ENCODE data around the gene ATP5IF1. TPM values are rescaled to one million over a fixed set of nuclear protein-coding genes. Genes with fewer than 3 reads are reported as not detected.

Gene ATP5IF1
- total and polyA plus RNA-seq, 2 donors (not counting 1 experiment from before 2014, with no cell fraction given) = 146 to 269 TPM

- H3K9ac ChIP-seq (ENCODE audit: insufficient read depth, low read length) = no peak overlapping the region
- no peak overlapping the region for H3K27ac ChIP-seq (ENCODE audit: insufficient read depth, low read length)
- no peak overlapping the region for H2AFZ ChIP-seq (ENCODE audit: low read length)
- no peaks in the 10 kb centered on the region for H3K4me1 ChIP-seq (ENCODE audit: control insufficient read depth, extremely low read depth, insufficient read depth, low read length)
- no peak overlapping the region for H3K4me2 ChIP-seq (ENCODE audit: extremely low read depth, insufficient read depth, low read length)
- no peak for DNase-seq (ENCODE audit: low read depth in 2 of 2)
- no peaks in the 10 kb centered on the region for H3K79me2 ChIP-seq (ENCODE audit: control insufficient read depth, insufficient read depth, low read length)
- H3K27me3 ChIP-seq (ENCODE audit: control insufficient read depth, insufficient read depth, low read length) = no peaks in the 10 kb centered on the region
- H3K36me3 ChIP-seq (ENCODE audit: control insufficient read depth, insufficient read depth, low read length) = peaks cover 12% of the 10 kb centered on the region
- no peaks in the 10 kb centered on the region for H4K20me1 ChIP-seq (ENCODE audit: control insufficient read depth, extremely low read depth, insufficient read depth, low read length)
- no peaks in the 10 kb centered on the region for H3K9me3 ChIP-seq (ENCODE audit: control insufficient read depth, insufficient read depth, low read depth, low read length)
- H3K4me3 ChIP-seq (replicated peaks in 1 of 4; ENCODE audit: control extremely low read depth in 1 of 4, insufficient read depth in 1 of 4, low read depth in 3 of 4, low read length in 4 of 4) = no peak overlapping the region
- TF ChIP-seq EZH2 (IDR thresholded peaks at IDR 0.05; ENCODE audit: low read length, missing control alignments) (no peak), CTCF (conservative IDR thresholded peaks at IDR 0.05 in 1 of 2, IDR thresholded peaks at IDR 0.05 in 1 of 2; ENCODE audit: low read depth in 1 of 2, low read length in 2 of 2) (no peak)
These were observed 35.6 kb upstream of the ATP5IF1 start for GRCh38 chr1:28200234-28200873.

GRCh38 chr1:28205243-28205642 lies 30.7 kb upstream of the ATP5IF1 start:
- no peak overlapping the region for H2AFZ ChIP-seq (ENCODE audit: low read length)
- no peak for TF ChIP-seq EZH2 (IDR thresholded peaks at IDR 0.05; ENCODE audit: low read length, missing control alignments)
- no peak for TF ChIP-seq CTCF (conservative IDR thresholded peaks at IDR 0.05 in 1 of 2, IDR thresholded peaks at IDR 0.05 in 1 of 2; ENCODE audit: low read depth in 1 of 2, low read length in 2 of 2)
- no peak overlapping the region for H3K4me3 ChIP-seq (replicated peaks in 1 of 4; ENCODE audit: control extremely low read depth in 1 of 4, insufficient read depth in 1 of 4, low read depth in 3 of 4, low read length in 4 of 4)
- no peak for DNase-seq (ENCODE audit: low read depth in 2 of 2)
- no peaks in the 10 kb centered on the region for H3K27me3 ChIP-seq (ENCODE audit: control insufficient read depth, insufficient read depth, low read length)
- H3K4me1 ChIP-seq (ENCODE audit: control insufficient read depth, extremely low read depth, insufficient read depth, low read length) = no peaks in the 10 kb centered on the region
- H3K9ac ChIP-seq (ENCODE audit: insufficient read depth, low read length) = no peak overlapping the region
- no peaks in the 10 kb centered on the region for H3K9me3 ChIP-seq (ENCODE audit: control insufficient read depth, insufficient read depth, low read depth, low read length)
- H3K27ac ChIP-seq (ENCODE audit: insufficient read depth, low read length) = no peak overlapping the region
- H3K4me2 ChIP-seq (ENCODE audit: extremely low read depth, insufficient read depth, low read length) = no peak overlapping the region
- peaks cover 5% of the 10 kb centered on the region for H3K36me3 ChIP-seq (ENCODE audit: control insufficient read depth, insufficient read depth, low read length)
- H4K20me1 ChIP-seq (ENCODE audit: control insufficient read depth, extremely low read depth, insufficient read depth, low read length) = no peaks in the 10 kb centered on the region
- no peaks in the 10 kb centered on the region for H3K79me2 ChIP-seq (ENCODE audit: control insufficient read depth, insufficient read depth, low read length)

- Histone ChIP-seq H3K4me3 (replicated peaks in 1 of 4; ENCODE audit: control extremely low read depth in 1 of 4, insufficient read depth in 1 of 4, low read depth in 3 of 4, low read length in 4 of 4) (no peak overlapping the region), H3K9me3 (ENCODE audit: control insufficient read depth, insufficient read depth, low read depth, low read length) (no peaks in the 10 kb centered on the region), H3K4me2 (ENCODE audit: extremely low read depth, insufficient read depth, low read length) (no peak overlapping the region), H3K27me3 (ENCODE audit: control insufficient read depth, insufficient read depth, low read length) (no peaks in the 10 kb centered on the region), H3K4me1 (ENCODE audit: control insufficient read depth, extremely low read depth, insufficient read depth, low read length) (no peaks in the 10 kb centered on the region), H4K20me1 (ENCODE audit: control insufficient read depth, extremely low read depth, insufficient read depth, low read length) (no peaks in the 10 kb centered on the region), H3K27ac (ENCODE audit: insufficient read depth, low read length) (no peak overlapping the region), H3K9ac (ENCODE audit: insufficient read depth, low read length) (no peak overlapping the region), H3K36me3 (ENCODE audit: control insufficient read depth, insufficient read depth, low read length) (peaks cover 4% of the 10 kb centered on the region), H3K79me2 (ENCODE audit: control insufficient read depth, insufficient read depth, low read length) (no peaks in the 10 kb centered on the region), H2AFZ (ENCODE audit: low read length) (no peak overlapping the region)
- TF ChIP-seq EZH2 (IDR thresholded peaks at IDR 0.05; ENCODE audit: low read length, missing control alignments) = no peak
- peak; percentile 79 to 80 for TF ChIP-seq CTCF (conservative IDR thresholded peaks at IDR 0.05 in 1 of 2, IDR thresholded peaks at IDR 0.05 in 1 of 2; ENCODE audit: low read depth in 1 of 2, low read length in 2 of 2)
- DNase-seq (ENCODE audit: low read depth in 2 of 2) = peak; percentile 60 to 77
These were observed 27.0 kb upstream of the ATP5IF1 start for GRCh38 chr1:28208818-28209441.

Data from fibroblast of lung (primary cell).